H9 (cell line): ENCODE data around the gene ANKRD7. TPM values are rescaled to one million over a fixed set of nuclear protein-coding genes. Genes with fewer than 3 reads are reported as not detected.

Experiments
- DNase-seq: peaks from one replicate; pipeline ENCODE4 v3.0.0-alpha.2; 2017
- H2AFZ ChIP-seq: one replicate; pipeline ENCODE4 v1.6.1; 2013; ENCODE audit warnings: mild to moderate bottlenecking, low read length, control low read depth, moderate library complexity
- H2AK5ac ChIP-seq: 2 replicates; pipeline ENCODE4 v1.6.1; 2013; ENCODE audit warnings: low read length, control low read depth, mixed read lengths; ENCODE audit not compliant: insufficient read length
- H2BK120ac ChIP-seq: one replicate; pipeline ENCODE4 v1.6.1; 2013; ENCODE audit warnings: low read depth, mild to moderate bottlenecking, low read length, control low read depth, inconsistent platforms; ENCODE audit not compliant: poor library complexity, severe bottlenecking
- H2BK12ac ChIP-seq: 2 replicates; pipeline ENCODE4 v1.6.1; 2013; ENCODE audit warnings: low read length, control low read depth, mixed read lengths, low read depth; ENCODE audit not compliant: insufficient read length
- H2BK15ac ChIP-seq: 2 replicates; pipeline ENCODE4 v1.6.1; 2013; ENCODE audit warnings: low read depth, low read length, control low read depth
- H2BK20ac ChIP-seq: one replicate; pipeline ENCODE4 v1.6.1; 2013; ENCODE audit warnings: low read depth, mild to moderate bottlenecking, low read length, control low read depth, inconsistent platforms; ENCODE audit not compliant: poor library complexity, severe bottlenecking
- H2BK5ac ChIP-seq: 2 replicates; pipeline ENCODE4 v1.6.1; 2013; ENCODE audit warnings: low read length, control low read depth, mixed read lengths; ENCODE audit not compliant: insufficient read length
- H3K14ac ChIP-seq: 2 replicates; pipeline ENCODE4 v1.6.1; 2013; ENCODE audit warnings: low read length, control low read depth; ENCODE audit not compliant: insufficient read depth
- H3K18ac ChIP-seq: 2 replicates; pipeline ENCODE4 v1.6.1; 2013; ENCODE audit warnings: low read depth, mild to moderate bottlenecking, mixed read lengths, low read length, control low read depth; ENCODE audit not compliant: insufficient read length
- H3K23ac ChIP-seq: 2 replicates; pipeline ENCODE4 v1.6.1; 2013; ENCODE audit warnings: low read length, control low read depth, mixed read lengths, low read depth; ENCODE audit not compliant: insufficient read length
- H3K23me2 ChIP-seq: 2 replicates; pipeline ENCODE4 v1.6.1; 2013; ENCODE audit warnings: low read depth, mild to moderate bottlenecking, mixed read lengths, low read length, control low read depth; ENCODE audit not compliant: insufficient read length, poor library complexity, severe bottlenecking
- H3K27ac ChIP-seq: 2 replicates; pipeline ENCODE4 v1.5.1; 2013; ENCODE audit warnings: low read length, control low read depth, mixed read lengths, low read depth; ENCODE audit not compliant: insufficient read length
- H3K27me3 ChIP-seq: 2 replicates; pipeline ENCODE4 v1.6.1; 2013; ENCODE audit warnings: low read length, control low read depth, inconsistent platforms; ENCODE audit not compliant: insufficient read depth
- H3K4ac ChIP-seq: 2 replicates; pipeline ENCODE4 v1.6.1; 2013; ENCODE audit warnings: low read depth, mild to moderate bottlenecking, control low read depth, inconsistent platforms, low read length, moderate library complexity
- H3K4me1 ChIP-seq: 2 replicates; pipeline ENCODE4 v1.6.1; 2013; ENCODE audit warnings: low read length, control low read depth, inconsistent platforms; ENCODE audit not compliant: insufficient read depth
- H3K4me2 ChIP-seq: 2 replicates; pipeline ENCODE4 v1.6.1; 2013; ENCODE audit warnings: low read length, control low read depth, mixed read lengths; ENCODE audit not compliant: insufficient read length, insufficient read depth
- H3K56ac ChIP-seq: 2 replicates; pipeline ENCODE4 v1.6.1; 2013; ENCODE audit warnings: low read depth, mild to moderate bottlenecking, mixed read lengths, low read length, control low read depth; ENCODE audit not compliant: insufficient read length
- H3K79me1 ChIP-seq: 2 replicates; pipeline ENCODE4 v1.6.1; 2013; ENCODE audit warnings: low read depth, mild to moderate bottlenecking, moderate library complexity, low read length, control low read depth, inconsistent platforms; ENCODE audit not compliant: insufficient read depth, poor library complexity, severe bottlenecking
- H3K79me2 ChIP-seq: 2 replicates; pipeline ENCODE4 v1.6.1; 2013; ENCODE audit warnings: low read length, control low read depth, inconsistent platforms; ENCODE audit not compliant: insufficient read depth
- H3K9ac ChIP-seq: 2 replicates; pipeline ENCODE4 v1.6.1; 2013; ENCODE audit warnings: low read length, control low read depth, mixed read lengths; ENCODE audit not compliant: insufficient read length; ENCODE audit errors: extremely low read depth
- H3K9me3 ChIP-seq: one replicate; pipeline ENCODE4 v1.6.1; 2013; ENCODE audit warnings: low read depth, low read length, inconsistent platforms; ENCODE audit not compliant: control insufficient read depth
- H3T11ph ChIP-seq: one replicate; pipeline ENCODE4 v1.6.1; 2013; ENCODE audit warnings: mild to moderate bottlenecking, low read length, control low read depth, inconsistent platforms
- H4K20me1 ChIP-seq: one replicate; pipeline ENCODE4 v1.6.1; 2013; ENCODE audit not compliant: control insufficient read depth, insufficient read length, insufficient read depth
- H4K5ac ChIP-seq: 2 replicates; pipeline ENCODE4 v1.6.1; 2013; ENCODE audit warnings: low read depth, mild to moderate bottlenecking, mixed read lengths, low read length, control low read depth; ENCODE audit not compliant: insufficient read length
- H4K8ac ChIP-seq: replicated peaks from 2 replicates; pipeline ENCODE4 v1.6.1; 2013; ENCODE audit warnings: low read length, control low read depth, mixed read lengths, low read depth; ENCODE audit not compliant: insufficient read length
- H4K91ac ChIP-seq: 2 replicates; pipeline ENCODE4 v1.6.1; 2013; ENCODE audit warnings: low read depth, mild to moderate bottlenecking, moderate library complexity, mixed read lengths, low read length, control low read depth; ENCODE audit not compliant: insufficient read length
- H3K27ac Mint-ChIP-seq, 3 experiments: 2 replicates in 2 of 3; 3 replicates in 1 of 3; pipeline ENCODE4 v1.8.0; 2020 to 2021; ENCODE audit warnings: mixed read lengths in 3 of 3, mild to moderate bottlenecking in 1 of 3, moderate library complexity in 1 of 3
- H3K27me3 Mint-ChIP-seq: 2 replicates; pipeline ENCODE4 v1.8.0; 2021; ENCODE audit warnings: low read depth, mild to moderate bottlenecking, moderate library complexity, mixed read lengths
- H3K36me3 Mint-ChIP-seq, 3 experiments: 2 replicates in 2 of 3; 3 replicates in 1 of 3; pipeline ENCODE4 v1.8.0; 2020 to 2021; ENCODE audit warnings: low read depth in 3 of 3, mixed read lengths in 3 of 3; ENCODE audit not compliant: insufficient read depth in 1 of 3
- H3K4me1 Mint-ChIP-seq, 2 experiments: 2 replicates each; pipeline ENCODE4 v1.8.0; 2020; ENCODE audit warnings: mixed read lengths in 2 of 2
- H3K4me3 Mint-ChIP-seq, 2 experiments: 2 replicates in 1 of 2; 3 replicates in 1 of 2; pipeline ENCODE4 v1.8.0; 2020 to 2021; ENCODE audit warnings: mild to moderate bottlenecking in 2 of 2, mixed read lengths in 2 of 2, moderate library complexity in 1 of 2
- H3K9me3 Mint-ChIP-seq, 2 experiments: 2 replicates in 1 of 2; 3 replicates in 1 of 2; pipeline ENCODE4 v1.8.0; 2020; ENCODE audit warnings: mild to moderate bottlenecking in 2 of 2, mixed read lengths in 2 of 2, moderate library complexity in 1 of 2
- WGBS: extraction: QIAGEN DNeasy Blood & Tissue Kit; methylation state at CpG from one replicate; pipeline ENCODE4 v1.1.7; 2013; ENCODE audit warnings: missing lambda C conversion rate, low lambda C conversion rate, mixed read lengths; ENCODE audit not compliant: insufficient read length; ENCODE audit errors: extremely low coverage; 5-methylcytosine and 5-hydroxymethylcytosine counted together
- total RNA-seq: library from RNA; stranded (reverse); gene quantifications from 2 replicates; pipeline ENCODE4 v1.2.1, GENCODE V29; 2021
- TF ChIP-seq, protein P1 (sequence below): fragments of 200-600 bp; sonication (generic); conservative IDR thresholded peaks from 3 replicates; pipeline ENCODE4 v1.8.0; 2021; ENCODE audit warnings: antibody characterized with exemption, mild to moderate bottlenecking

Gene ANKRD7
- total RNA-seq, 1 experiment from 2014 or later = not detected

DNA sequence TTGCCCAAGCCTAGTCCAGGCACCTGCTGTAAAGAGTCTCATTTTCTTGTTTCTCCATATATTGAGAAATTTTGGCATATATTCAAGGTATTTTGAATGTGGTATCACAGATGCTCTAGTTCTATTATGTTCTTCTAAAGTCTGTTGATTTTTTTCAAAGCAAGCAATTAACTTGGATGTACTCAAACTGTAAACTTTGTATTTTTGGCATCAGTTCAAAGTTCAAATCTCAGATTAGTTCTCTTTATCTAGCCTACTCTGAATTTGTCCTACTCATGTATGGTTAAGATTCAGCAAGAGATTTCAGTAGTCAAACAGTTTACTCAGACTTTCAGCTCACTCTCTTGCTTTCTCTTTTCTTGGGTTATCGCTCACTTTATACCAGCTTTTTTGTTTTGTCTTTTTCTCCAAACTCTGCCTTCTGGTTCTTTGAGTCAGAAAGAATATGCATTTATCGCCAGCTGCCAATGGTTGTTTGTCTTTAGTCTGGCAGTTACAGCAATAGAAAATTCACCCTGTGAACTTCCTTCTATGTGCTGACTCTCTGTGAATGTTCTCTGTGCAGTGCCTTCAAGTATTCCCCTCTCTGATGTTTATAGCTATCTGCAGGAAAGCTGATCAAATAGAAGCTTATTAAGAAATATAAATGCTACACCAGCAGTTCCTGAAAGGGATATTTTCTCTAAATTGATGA is 56.0 kb downstream of the ANKRD7 start:
- no peak overlapping the region for H3K4ac ChIP-seq
- no peak for DNase-seq
- H2AK5ac ChIP-seq = no peak overlapping the region
- H4K5ac ChIP-seq = no peak overlapping the region
- H3K9me3 ChIP-seq = no peaks in the 10 kb centered on the region
- H3K36me3 Mint-ChIP-seq = no peaks in the 10 kb centered on the region
- no peak overlapping the region for H2BK12ac ChIP-seq
- H4K20me1 ChIP-seq = no peaks in the 10 kb centered on the region
- H3K14ac ChIP-seq = no peak overlapping the region
- H2BK120ac ChIP-seq = no peak overlapping the region
- no peak overlapping the region for H3T11ph ChIP-seq
- no peaks in the 10 kb centered on the region for H3K4me1 Mint-ChIP-seq
- H2BK15ac ChIP-seq = no peak overlapping the region
- no peaks in the 10 kb centered on the region for H3K27me3 ChIP-seq
- TF ChIP-seq, protein P1, sequence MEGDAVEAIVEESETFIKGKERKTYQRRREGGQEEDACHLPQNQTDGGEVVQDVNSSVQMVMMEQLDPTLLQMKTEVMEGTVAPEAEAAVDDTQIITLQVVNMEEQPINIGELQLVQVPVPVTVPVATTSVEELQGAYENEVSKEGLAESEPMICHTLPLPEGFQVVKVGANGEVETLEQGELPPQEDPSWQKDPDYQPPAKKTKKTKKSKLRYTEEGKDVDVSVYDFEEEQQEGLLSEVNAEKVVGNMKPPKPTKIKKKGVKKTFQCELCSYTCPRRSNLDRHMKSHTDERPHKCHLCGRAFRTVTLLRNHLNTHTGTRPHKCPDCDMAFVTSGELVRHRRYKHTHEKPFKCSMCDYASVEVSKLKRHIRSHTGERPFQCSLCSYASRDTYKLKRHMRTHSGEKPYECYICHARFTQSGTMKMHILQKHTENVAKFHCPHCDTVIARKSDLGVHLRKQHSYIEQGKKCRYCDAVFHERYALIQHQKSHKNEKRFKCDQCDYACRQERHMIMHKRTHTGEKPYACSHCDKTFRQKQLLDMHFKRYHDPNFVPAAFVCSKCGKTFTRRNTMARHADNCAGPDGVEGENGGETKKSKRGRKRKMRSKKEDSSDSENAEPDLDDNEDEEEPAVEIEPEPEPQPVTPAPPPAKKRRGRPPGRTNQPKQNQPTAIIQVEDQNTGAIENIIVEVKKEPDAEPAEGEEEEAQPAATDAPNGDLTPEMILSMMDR = no peak
- no CpG with 5 or more reads among the region's 2 CpGs for whole genome bisulfite sequencing
- H3K23me2 ChIP-seq = no peaks in the 10 kb centered on the region
- no peak overlapping the region for H2BK5ac ChIP-seq
- H3K4me3 Mint-ChIP-seq = no peak overlapping the region
- no peak overlapping the region for H3K27ac ChIP-seq
- H4K91ac ChIP-seq = no peak overlapping the region
- no peak overlapping the region for H3K18ac ChIP-seq
- no peak overlapping the region for H2AFZ ChIP-seq
- H3K4me2 ChIP-seq = no peak overlapping the region
- no peak overlapping the region for H3K27ac Mint-ChIP-seq
- H3K4me1 ChIP-seq = no peaks in the 10 kb centered on the region
- no peaks in the 10 kb centered on the region for H3K27me3 Mint-ChIP-seq
- no peak overlapping the region for H4K8ac ChIP-seq
- no peaks in the 10 kb centered on the region for H3K79me2 ChIP-seq
- no peak overlapping the region for H2BK20ac ChIP-seq
- H3K9ac ChIP-seq = no peak overlapping the region
- no peaks in the 10 kb centered on the region for H3K9me3 Mint-ChIP-seq
- H3K79me1 ChIP-seq = no peaks in the 10 kb centered on the region
- H3K56ac ChIP-seq = no peak overlapping the region
- H3K23ac ChIP-seq = no peak overlapping the region
